ENCODE results near the gene FLNC.

DNA sequence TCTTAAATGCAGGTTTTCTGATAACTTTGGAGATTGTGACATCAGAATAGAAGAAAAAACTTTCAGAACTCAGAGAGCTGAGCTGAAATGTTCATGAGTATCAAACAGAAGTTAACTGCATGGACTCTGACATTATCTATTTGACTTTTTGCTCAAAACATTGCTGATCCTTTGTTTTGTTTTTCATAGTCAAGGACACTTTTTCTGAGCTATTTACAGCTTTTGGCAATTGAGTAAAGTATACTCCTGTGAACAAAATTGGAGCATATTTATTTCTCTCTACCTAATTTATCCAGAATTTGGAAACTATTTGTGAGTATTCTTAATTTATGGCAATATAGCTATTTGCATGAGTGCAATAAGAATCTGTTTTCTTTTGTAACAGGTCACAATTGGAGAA is 69.2 kb downstream of the FLNC start:
- TF ChIP-seq, protein P1, sequence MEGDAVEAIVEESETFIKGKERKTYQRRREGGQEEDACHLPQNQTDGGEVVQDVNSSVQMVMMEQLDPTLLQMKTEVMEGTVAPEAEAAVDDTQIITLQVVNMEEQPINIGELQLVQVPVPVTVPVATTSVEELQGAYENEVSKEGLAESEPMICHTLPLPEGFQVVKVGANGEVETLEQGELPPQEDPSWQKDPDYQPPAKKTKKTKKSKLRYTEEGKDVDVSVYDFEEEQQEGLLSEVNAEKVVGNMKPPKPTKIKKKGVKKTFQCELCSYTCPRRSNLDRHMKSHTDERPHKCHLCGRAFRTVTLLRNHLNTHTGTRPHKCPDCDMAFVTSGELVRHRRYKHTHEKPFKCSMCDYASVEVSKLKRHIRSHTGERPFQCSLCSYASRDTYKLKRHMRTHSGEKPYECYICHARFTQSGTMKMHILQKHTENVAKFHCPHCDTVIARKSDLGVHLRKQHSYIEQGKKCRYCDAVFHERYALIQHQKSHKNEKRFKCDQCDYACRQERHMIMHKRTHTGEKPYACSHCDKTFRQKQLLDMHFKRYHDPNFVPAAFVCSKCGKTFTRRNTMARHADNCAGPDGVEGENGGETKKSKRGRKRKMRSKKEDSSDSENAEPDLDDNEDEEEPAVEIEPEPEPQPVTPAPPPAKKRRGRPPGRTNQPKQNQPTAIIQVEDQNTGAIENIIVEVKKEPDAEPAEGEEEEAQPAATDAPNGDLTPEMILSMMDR (IDR thresholded peaks at IDR 0.05), result no peak
- no peak for TF ChIP-seq POLR2A (IDR thresholded peaks at IDR 0.05)
